Astrocyte (in vitro differentiated cells and primary cell): Measurements from ENCODE around the gene MIXL1. TPM values are rescaled to one million over a fixed set of nuclear protein-coding genes. Genes with fewer than 3 reads are reported as not detected.

Source experiments
- DNase-seq: peaks from one replicate; pipeline ENCODE4 v3.0.0-alpha.2; 2010; ENCODE audit warnings: low read depth
- FAIRE-seq: peaks from 2 replicates; lab custom pipeline; 2011; peaks lifted over from hg19 to GRCh38; lab: Jason Lieb, UNC
- H2AFZ ChIP-seq: 2 replicates; pipeline ENCODE4 v1.6.0; 2012; ENCODE audit warnings: low read depth, low read length, inconsistent platforms
- H3K27ac ChIP-seq: 2 replicates; pipeline ENCODE4 v1.5.1; 2011; ENCODE audit warnings: low read depth, low read length, inconsistent platforms
- H3K27me3 ChIP-seq: 2 replicates; pipeline ENCODE4 v1.6.0; 2011; ENCODE audit warnings: low read length, inconsistent platforms; ENCODE audit not compliant: insufficient read depth
- H3K36me3 ChIP-seq: 2 replicates; pipeline ENCODE4 v1.5.1; 2011; ENCODE audit warnings: low read length, inconsistent platforms; ENCODE audit not compliant: insufficient read depth
- H3K4me1 ChIP-seq: 2 replicates; pipeline ENCODE4 v1.5.1; 2011; ENCODE audit warnings: low read length, inconsistent platforms; ENCODE audit not compliant: insufficient read depth
- H3K4me2 ChIP-seq: 2 replicates; pipeline ENCODE4 v1.6.0; 2012; ENCODE audit warnings: low read length, inconsistent platforms
- H3K4me3 ChIP-seq: 2 replicates; pipeline ENCODE4 v1.5.1; 2011; ENCODE audit warnings: low read depth, mild to moderate bottlenecking, low read length, inconsistent platforms; ENCODE audit not compliant: insufficient read depth
- H3K79me2 ChIP-seq: 2 replicates; pipeline ENCODE4 v1.6.0; 2012; ENCODE audit warnings: mild to moderate bottlenecking, low read length, inconsistent platforms; ENCODE audit not compliant: insufficient read depth
- H3K9ac ChIP-seq: 2 replicates; pipeline ENCODE4 v1.6.0; 2012; ENCODE audit warnings: mild to moderate bottlenecking, low read length, inconsistent platforms
- H3K9me3 ChIP-seq: 2 replicates; pipeline ENCODE4 v1.5.1; 2012; ENCODE audit warnings: low read depth, mild to moderate bottlenecking, low read length, inconsistent platforms; ENCODE audit not compliant: insufficient read depth
- H4K20me1 ChIP-seq: 2 replicates; pipeline ENCODE4 v1.6.0; 2012; ENCODE audit warnings: low read length, inconsistent platforms; ENCODE audit not compliant: insufficient read depth
- H3K27ac Mint-ChIP-seq: one replicate; pipeline ENCODE4 v1.8.0; 2021; ENCODE audit warnings: mild to moderate bottlenecking, mixed read lengths; ENCODE audit not compliant: unreplicated experiment
- H3K27me3 Mint-ChIP-seq: one replicate; pipeline ENCODE4 v1.8.0; 2021; ENCODE audit warnings: low read depth, mixed read lengths; ENCODE audit not compliant: unreplicated experiment
- H3K36me3 Mint-ChIP-seq: one replicate; pipeline ENCODE4 v1.8.0; 2021; ENCODE audit warnings: low read depth, mixed read lengths; ENCODE audit not compliant: unreplicated experiment
- H3K4me1 Mint-ChIP-seq: one replicate; pipeline ENCODE4 v1.8.0; 2021; ENCODE audit warnings: low read depth, mixed read lengths; ENCODE audit not compliant: unreplicated experiment
- H3K4me3 Mint-ChIP-seq: one replicate; pipeline ENCODE4 v1.8.0; 2021; ENCODE audit warnings: mild to moderate bottlenecking, moderate library complexity, mixed read lengths; ENCODE audit not compliant: unreplicated experiment
- H3K9me3 Mint-ChIP-seq: one replicate; pipeline ENCODE4 v1.8.0; 2021; ENCODE audit warnings: mild to moderate bottlenecking, mixed read lengths; ENCODE audit not compliant: unreplicated experiment
- EZH2 ChIP-seq: IDR thresholded peaks from 2 replicates; pipeline ENCODE4 v1.6.1; 2012; ENCODE audit warnings: mild to moderate bottlenecking, low read length, inconsistent platforms; ENCODE audit not compliant: insufficient read depth
- total RNA-seq: library from RNA; stranded (reverse); gene quantifications from 2 replicates; pipeline ENCODE4 v1.2.1, GENCODE V29; 2021
- TF ChIP-seq, protein P1 (sequence below): IDR thresholded peaks from 2 replicates; pipeline ENCODE4 v1.5.1; 2011; ENCODE audit warnings: low read depth, mild to moderate bottlenecking, inconsistent platforms, low read length, moderate library complexity; ENCODE audit not compliant: insufficient read depth

Gene MIXL1
- total RNA-seq, 1 donor from 2014 or later = 0.16 TPM

DNA sequence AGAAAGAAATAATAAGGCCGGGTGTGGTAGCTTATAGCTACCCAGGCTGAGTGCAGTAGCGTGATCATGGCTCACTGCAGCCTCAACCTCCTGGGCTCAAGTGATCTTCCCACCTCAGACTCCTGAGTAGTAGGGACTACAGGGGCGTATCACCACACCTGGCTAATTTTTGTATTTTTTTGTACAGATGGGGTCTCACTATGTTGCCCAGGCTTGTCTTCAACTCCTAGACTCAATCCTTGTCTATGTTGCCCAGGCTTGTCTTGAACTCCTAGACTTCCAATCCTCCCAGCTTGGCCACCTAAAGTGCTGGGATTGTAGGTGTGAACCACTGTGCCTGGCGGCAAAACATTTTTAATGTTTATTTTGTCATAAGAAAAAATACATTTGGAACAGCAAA lies 30.5 kb downstream of the MIXL1 start:
- Mint-ChIP-seq H3K4me1 (no peaks in the 10 kb centered on the region), H3K27ac (no peak overlapping the region), H3K9me3 (no peaks in the 10 kb centered on the region), H3K4me3 (no peak overlapping the region), H3K27me3 (no peaks in the 10 kb centered on the region), H3K36me3 (no peaks in the 10 kb centered on the region)
- no peak for TF ChIP-seq EZH2
- TF ChIP-seq, protein P1, sequence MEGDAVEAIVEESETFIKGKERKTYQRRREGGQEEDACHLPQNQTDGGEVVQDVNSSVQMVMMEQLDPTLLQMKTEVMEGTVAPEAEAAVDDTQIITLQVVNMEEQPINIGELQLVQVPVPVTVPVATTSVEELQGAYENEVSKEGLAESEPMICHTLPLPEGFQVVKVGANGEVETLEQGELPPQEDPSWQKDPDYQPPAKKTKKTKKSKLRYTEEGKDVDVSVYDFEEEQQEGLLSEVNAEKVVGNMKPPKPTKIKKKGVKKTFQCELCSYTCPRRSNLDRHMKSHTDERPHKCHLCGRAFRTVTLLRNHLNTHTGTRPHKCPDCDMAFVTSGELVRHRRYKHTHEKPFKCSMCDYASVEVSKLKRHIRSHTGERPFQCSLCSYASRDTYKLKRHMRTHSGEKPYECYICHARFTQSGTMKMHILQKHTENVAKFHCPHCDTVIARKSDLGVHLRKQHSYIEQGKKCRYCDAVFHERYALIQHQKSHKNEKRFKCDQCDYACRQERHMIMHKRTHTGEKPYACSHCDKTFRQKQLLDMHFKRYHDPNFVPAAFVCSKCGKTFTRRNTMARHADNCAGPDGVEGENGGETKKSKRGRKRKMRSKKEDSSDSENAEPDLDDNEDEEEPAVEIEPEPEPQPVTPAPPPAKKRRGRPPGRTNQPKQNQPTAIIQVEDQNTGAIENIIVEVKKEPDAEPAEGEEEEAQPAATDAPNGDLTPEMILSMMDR = no peak
- Histone ChIP-seq H3K79me2 (no peaks in the 10 kb centered on the region), H3K9me3 (no peaks in the 10 kb centered on the region), H3K9ac (no peak overlapping the region), H2AFZ (no peak overlapping the region), H3K4me1 (no peaks in the 10 kb centered on the region), H3K27ac (no peak overlapping the region), H3K36me3 (no peaks in the 10 kb centered on the region), H3K4me2 (no peak overlapping the region), H4K20me1 (no peaks in the 10 kb centered on the region), H3K4me3 (no peak overlapping the region), H3K27me3 (no peaks in the 10 kb centered on the region)
- FAIRE-seq (no peak), DNase-seq (no peak)

DNA sequence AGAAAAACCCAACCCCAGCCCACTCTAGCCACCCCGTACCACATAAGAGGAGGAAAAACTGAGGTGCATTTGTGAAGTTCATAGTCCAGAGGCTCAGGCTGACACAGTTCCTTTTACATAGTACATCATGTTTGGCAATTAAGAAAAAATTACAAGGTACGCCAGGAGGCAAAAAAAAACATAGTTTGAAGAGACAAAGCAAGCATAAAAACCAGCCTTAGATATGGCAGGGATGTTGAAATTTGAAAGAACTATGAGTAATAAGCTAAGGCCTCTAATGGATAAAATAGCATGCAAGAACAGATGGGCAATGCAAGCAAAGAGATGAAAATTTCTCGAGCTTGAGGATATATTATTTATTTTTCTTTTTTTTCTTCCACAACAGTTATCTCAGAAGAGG lies 31.9 kb downstream of the MIXL1 start:
- H3K79me2 ChIP-seq = no peaks in the 10 kb centered on the region
- H3K27ac ChIP-seq = no peak overlapping the region
- no peak overlapping the region for H3K4me2 ChIP-seq
- no peak overlapping the region for H3K4me3 ChIP-seq
- DNase-seq (no peak), FAIRE-seq (no peak)
- peaks cover 3% of the 10 kb centered on the region for H3K36me3 ChIP-seq
- Mint-ChIP-seq H3K4me1 (no peaks in the 10 kb centered on the region), H3K27ac (no peak overlapping the region), H3K36me3 (peaks cover 6% of the 10 kb centered on the region), H3K27me3 (no peaks in the 10 kb centered on the region), H3K9me3 (peaks cover 3% of the 10 kb centered on the region), H3K4me3 (no peak overlapping the region)
- H3K27me3 ChIP-seq = no peaks in the 10 kb centered on the region
- H4K20me1 ChIP-seq = no peaks in the 10 kb centered on the region
- H3K9ac ChIP-seq = no peak overlapping the region
- no peaks in the 10 kb centered on the region for H3K4me1 ChIP-seq
- H3K9me3 ChIP-seq = no peaks in the 10 kb centered on the region
- TF ChIP-seq, protein P1 = no peak
- no peak for TF ChIP-seq EZH2
- H2AFZ ChIP-seq = no peak overlapping the region

DNA sequence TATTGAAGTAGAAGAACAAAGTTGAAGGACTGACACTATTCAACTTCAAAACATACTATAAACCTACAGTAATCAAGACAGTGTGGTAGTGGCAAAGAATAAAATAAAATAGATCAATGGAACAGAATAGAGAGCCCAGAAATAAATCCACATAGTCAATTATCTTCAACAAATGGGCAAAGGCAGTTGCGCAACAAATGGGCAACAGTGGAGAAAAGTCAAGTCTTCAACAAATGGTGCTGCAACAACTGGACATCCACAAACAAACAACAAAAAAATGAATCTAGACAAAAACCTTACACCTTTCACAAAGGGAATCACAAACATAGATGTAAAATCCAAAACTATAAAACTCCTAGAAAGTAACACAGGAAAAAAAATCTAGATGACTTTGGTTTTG lies 38.4 kb downstream of the MIXL1 start:
- no peaks in the 10 kb centered on the region for H3K79me2 ChIP-seq
- H3K27ac Mint-ChIP-seq = no peak overlapping the region
- no peaks in the 10 kb centered on the region for H3K27me3 ChIP-seq
- H3K9me3 ChIP-seq = no peaks in the 10 kb centered on the region
- H3K9me3 Mint-ChIP-seq = peaks cover 3% of the 10 kb centered on the region
- H3K27ac ChIP-seq = no peak overlapping the region
- H3K27me3 Mint-ChIP-seq = no peaks in the 10 kb centered on the region
- H3K9ac ChIP-seq = no peak overlapping the region
- no peaks in the 10 kb centered on the region for H3K4me1 ChIP-seq
- FAIRE-seq (no peak), DNase-seq (no peak)
- peaks cover 6% of the 10 kb centered on the region for H3K36me3 ChIP-seq
- H4K20me1 ChIP-seq = no peaks in the 10 kb centered on the region
- H3K4me3 ChIP-seq = no peak overlapping the region
- no peaks in the 10 kb centered on the region for H3K4me1 Mint-ChIP-seq
- H3K36me3 Mint-ChIP-seq = peaks cover 10% of the 10 kb centered on the region
- no peak overlapping the region for H2AFZ ChIP-seq
- H3K4me2 ChIP-seq = no peak overlapping the region
- no peak for TF ChIP-seq EZH2
- TF ChIP-seq, protein P1 = no peak
- H3K4me3 Mint-ChIP-seq = no peak overlapping the region
